HG03460 (cell line): ENCODE measurements around the gene URM1.

Source experiments
- ATAC-seq: cut with Tn5 transposase; IDR thresholded peaks from one replicate; pipeline ENCODE4 v1.9.1; 2021; ENCODE audit not compliant: unreplicated experiment

The URM1 gene

GRCh38 chr9:128344931-128345605 lies 26.1 kb upstream of the URM1 start:
- ATAC-seq: no peak

DNA sequence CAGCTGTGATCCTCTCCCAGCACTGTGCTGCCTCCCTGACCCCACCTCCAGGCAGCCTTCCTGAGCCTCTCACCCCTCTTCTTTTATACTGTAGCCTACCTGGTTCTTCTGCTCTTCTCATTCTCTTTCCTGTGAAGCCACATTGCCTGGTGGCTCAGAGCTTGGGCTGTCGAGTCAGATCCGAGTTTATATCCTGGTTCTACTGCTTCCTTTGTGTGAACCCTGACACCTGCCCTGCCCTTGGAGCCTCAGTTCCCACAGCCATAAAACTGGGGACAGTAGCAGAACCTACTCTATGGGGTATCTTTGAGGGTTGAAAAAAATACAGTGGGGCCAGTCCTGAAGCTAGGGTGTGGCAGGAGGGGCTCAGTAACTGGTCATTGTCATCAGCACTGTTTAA lies 22.0 kb upstream of the URM1 start:
- no peak for ATAC-seq

- ATAC-seq: no peak
Observed at GRCh38 chr9:128349772-128350171, 21.4 kb upstream of the URM1 start.

DNA sequence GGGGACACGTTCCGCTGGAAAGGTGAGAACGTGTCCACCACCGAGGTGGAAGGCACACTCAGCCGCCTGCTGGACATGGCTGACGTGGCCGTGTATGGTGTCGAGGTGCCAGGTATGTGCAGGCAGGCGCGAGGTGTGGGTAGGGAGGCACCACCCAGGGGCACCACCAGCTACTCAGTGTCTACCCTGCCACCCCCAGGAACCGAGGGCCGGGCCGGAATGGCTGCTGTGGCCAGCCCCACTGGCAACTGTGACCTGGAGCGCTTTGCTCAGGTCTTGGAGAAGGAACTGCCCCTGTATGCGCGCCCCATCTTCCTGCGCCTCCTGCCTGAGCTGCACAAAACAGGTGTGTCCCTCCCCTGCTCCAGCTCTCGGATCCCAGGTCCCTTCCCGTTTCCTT lies 15.7 kb upstream of the URM1 start:
- no peak for ATAC-seq

- no peak for ATAC-seq
Observed at GRCh38 chr9:128358090-128358489, 13.1 kb upstream of the URM1 start.

- no peak for ATAC-seq
Observed at GRCh38 chr9:128358861-128359260, 12.3 kb upstream of the URM1 start.

- no peak for ATAC-seq
Observed at GRCh38 chr9:128360826-128361225, 10.3 kb upstream of the URM1 start.

DNA sequence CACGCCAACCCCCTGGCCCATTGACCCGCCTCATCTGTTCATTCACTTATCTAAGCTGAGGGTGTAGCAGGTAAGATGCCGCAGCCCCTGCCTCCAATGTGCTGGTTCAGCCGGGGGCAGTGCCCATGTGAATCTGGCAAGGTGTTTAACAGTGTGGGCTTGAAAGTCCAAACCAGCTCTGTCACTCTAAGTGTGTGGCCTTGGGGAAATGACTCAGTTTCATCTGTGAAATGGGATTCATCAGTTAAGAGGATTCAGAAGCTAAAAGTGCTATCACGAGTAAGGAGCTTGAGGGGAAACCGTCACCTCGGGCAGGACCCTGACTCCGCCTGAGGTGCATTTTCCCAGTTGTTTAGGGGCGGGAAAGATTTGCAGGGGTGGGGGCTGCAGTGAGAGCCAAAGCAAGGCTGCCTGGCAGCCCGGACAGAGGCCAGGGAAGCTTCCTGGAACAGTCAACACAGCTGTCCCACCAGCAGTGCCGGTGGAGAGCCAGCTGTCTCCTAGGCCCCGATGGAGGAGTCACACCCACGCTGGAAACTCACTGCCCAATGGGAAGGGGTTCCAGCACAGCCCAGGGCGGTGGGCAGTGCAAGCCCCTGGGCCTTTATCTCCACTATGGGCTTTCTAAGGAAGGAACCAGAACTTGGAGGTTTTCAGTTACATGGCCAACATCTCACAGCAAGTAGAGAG lies 9.7 kb upstream of the URM1 start:
- no peak for ATAC-seq

DNA sequence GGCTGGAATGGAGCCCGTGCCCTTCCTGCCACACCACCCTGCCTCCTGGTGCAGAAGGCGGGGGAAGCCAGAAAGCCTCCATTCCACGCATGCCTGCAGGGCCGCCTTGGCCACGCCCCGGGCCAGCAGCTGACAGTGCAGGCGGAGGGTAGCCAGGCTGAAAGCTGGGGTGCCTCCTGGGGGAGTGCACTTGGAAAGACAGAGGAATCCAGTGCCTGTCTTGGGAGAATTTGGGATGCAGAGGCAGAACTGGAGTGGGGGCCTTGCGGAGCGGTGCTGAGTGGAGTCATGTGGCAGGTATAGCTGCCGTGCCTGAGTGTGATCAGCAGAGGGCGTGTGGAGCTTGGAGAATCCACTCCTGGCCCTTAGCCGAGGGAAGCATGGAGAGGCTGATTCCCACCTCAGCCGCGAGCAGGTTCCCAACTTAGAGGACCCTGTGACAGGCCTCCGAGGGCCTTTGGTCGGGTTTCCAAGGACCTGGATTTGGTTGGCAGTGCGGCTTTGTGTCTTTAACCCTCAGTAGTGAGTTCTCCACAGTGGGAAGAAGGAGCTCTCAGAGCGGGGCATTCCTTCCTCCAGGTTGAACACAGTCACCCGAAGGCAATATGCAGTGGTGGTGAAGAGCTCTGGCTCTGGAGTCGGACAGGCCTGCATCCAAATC lies 9.1 kb upstream of the URM1 start:
- no peak for ATAC-seq

DNA sequence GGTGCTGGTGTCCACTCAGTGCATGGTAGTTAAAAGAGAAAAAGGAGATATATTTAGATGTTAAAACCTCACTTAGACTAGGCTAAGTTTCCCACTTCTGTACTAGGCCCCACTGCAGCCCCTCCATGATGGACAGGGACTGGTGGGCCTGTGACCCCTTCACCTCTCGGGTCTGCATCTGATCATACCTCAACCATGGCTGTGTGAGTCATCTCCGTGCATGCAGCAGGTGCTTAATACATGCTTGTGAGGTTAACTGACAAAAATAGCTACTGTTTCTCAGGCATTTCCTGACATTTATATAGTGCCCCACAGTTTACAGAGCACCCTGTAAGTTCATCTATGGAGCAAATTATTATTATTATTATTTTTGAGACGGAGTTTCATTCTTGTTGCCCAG lies 8.4 kb upstream of the URM1 start:
- ATAC-seq: no peak

- no peak for ATAC-seq
Observed at GRCh38 chr9:128365525-128365924, 5.6 kb upstream of the URM1 start.

DNA sequence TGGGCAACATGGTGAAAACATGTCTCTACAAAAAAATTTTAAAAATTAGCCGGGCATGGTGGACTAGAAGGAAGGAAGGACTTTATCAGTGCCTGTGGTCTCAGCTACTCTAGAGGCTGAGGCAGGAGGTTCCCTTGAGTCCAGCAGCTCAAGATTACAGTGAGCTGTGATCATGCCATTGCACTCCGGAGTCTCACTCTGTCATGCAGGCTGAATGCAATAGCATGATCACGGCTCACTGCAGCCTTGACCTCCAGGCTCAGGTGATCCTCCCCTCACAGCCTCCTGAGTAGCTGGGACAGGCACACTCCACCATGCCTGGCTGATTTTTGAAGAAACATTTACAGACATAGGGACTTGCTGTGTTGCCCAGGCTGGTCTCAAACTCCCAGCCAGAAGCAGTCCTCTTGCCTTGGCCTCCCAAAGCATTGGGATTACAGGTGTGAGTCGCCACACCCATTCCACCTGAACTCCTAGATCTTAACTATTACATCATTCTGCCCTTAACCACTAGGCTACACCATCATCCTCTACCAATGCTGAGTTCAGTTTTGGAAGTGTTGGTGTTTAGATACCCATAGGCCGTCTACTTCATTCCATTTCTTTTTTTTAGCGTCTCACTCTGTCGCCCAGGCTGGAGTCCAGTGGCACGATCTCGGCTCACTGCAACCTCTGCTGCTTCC lies 2.0 kb upstream of the URM1 start:
- ATAC-seq: no peak

GRCh38 chr9:128370367-128370751 lies 815 bp upstream of the URM1 start:
- ATAC-seq: peak; percentile 2

GRCh38 chr9:128371630-128372117 lies 500 bp downstream of the URM1 start:
- ATAC-seq: no peak

GRCh38 chr9:128372188-128372641 lies 1.0 kb downstream of the URM1 start:
- no peak for ATAC-seq

DNA sequence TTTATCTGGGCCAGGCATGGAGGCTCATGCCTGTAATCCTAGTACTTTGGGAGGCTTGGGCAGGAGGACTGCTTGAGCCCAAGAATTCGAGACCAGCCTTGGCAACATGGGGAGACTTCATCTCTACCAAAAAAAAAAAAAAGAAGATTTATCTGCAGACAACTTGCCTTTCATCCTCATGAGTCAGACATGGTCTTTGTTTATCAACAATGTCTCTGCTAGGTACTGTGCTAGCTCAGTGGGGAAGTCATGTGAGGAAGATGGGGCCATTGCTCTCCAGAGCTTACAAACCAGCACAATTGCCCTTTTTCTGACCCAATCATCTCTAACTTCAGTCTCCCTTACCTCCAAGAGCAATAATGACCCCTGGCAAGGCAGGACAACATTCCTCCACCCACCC lies 1.6 kb downstream of the URM1 start:
- no peak for ATAC-seq

DNA sequence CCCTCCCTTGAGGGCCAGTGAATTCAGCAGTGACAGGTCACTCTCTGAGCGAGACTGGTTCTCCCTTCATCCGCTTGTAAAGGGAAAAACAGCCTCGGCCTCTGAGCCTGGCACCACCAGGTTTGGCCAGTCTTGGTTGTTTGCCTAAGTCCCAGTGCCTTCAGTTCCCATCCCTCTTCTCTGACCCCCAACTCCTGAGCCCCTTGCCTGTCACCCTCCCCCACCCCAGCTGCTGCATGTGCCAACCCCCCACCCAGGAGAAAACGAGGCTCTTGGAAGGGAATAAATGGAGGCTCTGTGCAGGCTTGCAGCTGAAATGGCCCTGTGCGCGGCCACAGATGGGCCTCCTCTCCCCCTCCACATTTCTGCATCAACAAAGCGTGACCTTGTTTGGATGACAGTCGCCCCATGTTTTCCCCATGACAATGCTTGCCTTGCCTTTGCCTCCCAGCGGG lies 3.1 kb downstream of the URM1 start:
- no peak for ATAC-seq

GRCh38 chr9:128375865-128376264 lies 4.7 kb downstream of the URM1 start:
- no peak for ATAC-seq

GRCh38 chr9:128382261-128382660 lies 11.1 kb downstream of the URM1 start:
- no peak for ATAC-seq

- ATAC-seq: no peak
Observed at GRCh38 chr9:128383007-128383753, 12.0 kb downstream of the URM1 start.

DNA sequence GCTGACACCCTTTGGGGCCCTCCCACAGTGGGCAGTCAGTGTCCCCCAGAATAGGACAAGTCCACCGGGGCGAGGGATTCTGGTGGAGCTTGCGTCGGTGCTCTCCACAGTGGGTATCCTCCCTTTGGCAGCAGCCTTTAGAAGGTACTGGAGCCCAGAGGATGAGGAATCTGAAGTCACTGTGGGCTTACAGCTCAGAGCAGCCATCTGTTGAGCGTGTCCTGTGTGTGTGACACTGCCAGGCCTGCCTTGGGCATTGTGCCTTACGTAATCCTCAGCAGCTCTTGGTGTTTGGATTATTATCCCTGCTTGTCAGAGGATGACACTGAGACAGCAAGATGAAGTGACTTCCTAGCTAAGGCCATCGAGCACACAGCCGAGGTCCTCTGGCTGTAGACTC lies 12.6 kb downstream of the URM1 start:
- no peak for ATAC-seq
